Lower leg skin (tissue), 3 donors: ENCODE measurements around the gene MROH2A.

Experiments used
- POLR2A ChIP-seq, 2 donors: fragments of 450-650 bp; IDR thresholded peaks; one replicate each; pipeline ENCODE4 v1.6.1; 2016 to 2017; ENCODE audit warnings: antibody characterized with exemption in 2 of 2, mild to moderate bottlenecking in 1 of 2, moderate library complexity in 1 of 2
- TF ChIP-seq, protein P1 (sequence below), 3 donors: fragments of 450-650 bp; IDR thresholded peaks; one replicate each; pipeline ENCODE4 v1.5.1; 2016; ENCODE audit warnings: antibody characterized with exemption in 3 of 3, mild to moderate bottlenecking in 3 of 3, moderate library complexity in 2 of 3

DNA sequence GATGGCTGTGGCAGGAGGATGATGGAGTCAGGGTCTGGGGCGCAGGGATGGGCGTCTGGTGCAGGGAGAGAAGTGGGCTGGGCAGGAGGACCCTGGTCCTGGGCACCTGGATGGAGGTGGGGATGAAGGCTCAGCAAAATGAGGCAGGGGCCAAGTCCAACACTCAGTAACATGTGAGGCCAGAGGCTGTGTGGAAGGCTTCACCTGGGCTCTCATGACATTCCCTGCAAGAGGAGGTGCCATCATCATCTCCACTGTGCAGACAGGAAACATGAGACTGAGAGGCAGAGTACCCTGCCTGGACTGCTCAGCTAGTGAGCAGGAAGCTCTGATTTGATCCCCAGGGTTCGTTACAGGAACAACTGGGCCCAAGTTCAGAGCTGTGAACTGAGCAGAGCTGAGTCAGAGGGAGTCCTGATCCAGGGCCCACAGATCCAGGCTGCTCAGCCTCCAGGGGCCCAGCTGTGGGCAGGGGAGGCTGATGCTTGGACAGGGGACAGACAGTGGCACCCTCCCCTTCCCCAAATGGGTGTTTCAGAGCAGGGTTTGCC, 39.3 kb downstream of the MROH2A start:
- TF ChIP-seq, protein P1, sequence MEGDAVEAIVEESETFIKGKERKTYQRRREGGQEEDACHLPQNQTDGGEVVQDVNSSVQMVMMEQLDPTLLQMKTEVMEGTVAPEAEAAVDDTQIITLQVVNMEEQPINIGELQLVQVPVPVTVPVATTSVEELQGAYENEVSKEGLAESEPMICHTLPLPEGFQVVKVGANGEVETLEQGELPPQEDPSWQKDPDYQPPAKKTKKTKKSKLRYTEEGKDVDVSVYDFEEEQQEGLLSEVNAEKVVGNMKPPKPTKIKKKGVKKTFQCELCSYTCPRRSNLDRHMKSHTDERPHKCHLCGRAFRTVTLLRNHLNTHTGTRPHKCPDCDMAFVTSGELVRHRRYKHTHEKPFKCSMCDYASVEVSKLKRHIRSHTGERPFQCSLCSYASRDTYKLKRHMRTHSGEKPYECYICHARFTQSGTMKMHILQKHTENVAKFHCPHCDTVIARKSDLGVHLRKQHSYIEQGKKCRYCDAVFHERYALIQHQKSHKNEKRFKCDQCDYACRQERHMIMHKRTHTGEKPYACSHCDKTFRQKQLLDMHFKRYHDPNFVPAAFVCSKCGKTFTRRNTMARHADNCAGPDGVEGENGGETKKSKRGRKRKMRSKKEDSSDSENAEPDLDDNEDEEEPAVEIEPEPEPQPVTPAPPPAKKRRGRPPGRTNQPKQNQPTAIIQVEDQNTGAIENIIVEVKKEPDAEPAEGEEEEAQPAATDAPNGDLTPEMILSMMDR (IDR thresholded peaks at IDR 0.05): no peak
- no peak for TF ChIP-seq POLR2A (IDR thresholded peaks at IDR 0.05)
